CD4-positive, alpha-beta T cell treated with Interleukin-17A for 4 hours (primary cell): ENCODE measurements around the gene VTI1A.
"Not testable (repeated sequence)": the region's sequence is repeated elsewhere in the genome, so short reads cannot be mapped to it uniquely, and the experiment has no call there.

Experiments used
- DNase-seq: peaks from one replicate; pipeline ENCODE4 v3.0.0-alpha.2; 2020; ENCODE audit warnings: mixed read lengths

VTI1A gene

DNA sequence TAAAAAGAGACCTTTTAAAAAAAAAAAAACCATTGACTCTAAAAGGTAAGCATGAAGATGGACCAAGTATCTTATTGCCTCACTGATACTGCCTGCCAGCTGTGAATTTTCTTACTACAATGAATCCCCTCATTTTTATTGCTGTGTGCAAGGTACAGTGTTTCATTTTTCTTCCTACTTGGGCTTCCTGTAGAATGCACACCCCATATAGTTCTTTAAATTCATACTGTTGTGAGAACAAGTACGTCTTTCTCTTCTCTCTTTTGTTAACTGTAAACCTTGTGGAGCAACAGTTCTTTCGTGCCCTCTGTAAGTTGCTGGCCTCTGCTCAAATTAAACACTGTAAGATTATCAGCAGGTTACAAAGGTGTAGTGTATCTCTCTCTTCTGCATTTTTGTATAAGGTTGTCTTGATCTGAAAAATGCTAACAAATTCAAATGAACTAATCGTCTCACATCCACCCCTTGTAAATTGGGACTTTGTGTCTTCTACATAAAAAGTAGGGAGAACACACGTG is 105.6 kb downstream of the VTI1A start:
- DNase-seq = no peak

- DNase-seq = no peak
Measured at GRCh38 chr10:112553315-112553714, 106.3 kb downstream of the VTI1A start.

- DNase-seq = no peak
Measured at GRCh38 chr10:112554263-112554662, 107.2 kb downstream of the VTI1A start.

- no peak for DNase-seq
Measured at GRCh38 chr10:112557197-112557596, 110.2 kb downstream of the VTI1A start.

DNA sequence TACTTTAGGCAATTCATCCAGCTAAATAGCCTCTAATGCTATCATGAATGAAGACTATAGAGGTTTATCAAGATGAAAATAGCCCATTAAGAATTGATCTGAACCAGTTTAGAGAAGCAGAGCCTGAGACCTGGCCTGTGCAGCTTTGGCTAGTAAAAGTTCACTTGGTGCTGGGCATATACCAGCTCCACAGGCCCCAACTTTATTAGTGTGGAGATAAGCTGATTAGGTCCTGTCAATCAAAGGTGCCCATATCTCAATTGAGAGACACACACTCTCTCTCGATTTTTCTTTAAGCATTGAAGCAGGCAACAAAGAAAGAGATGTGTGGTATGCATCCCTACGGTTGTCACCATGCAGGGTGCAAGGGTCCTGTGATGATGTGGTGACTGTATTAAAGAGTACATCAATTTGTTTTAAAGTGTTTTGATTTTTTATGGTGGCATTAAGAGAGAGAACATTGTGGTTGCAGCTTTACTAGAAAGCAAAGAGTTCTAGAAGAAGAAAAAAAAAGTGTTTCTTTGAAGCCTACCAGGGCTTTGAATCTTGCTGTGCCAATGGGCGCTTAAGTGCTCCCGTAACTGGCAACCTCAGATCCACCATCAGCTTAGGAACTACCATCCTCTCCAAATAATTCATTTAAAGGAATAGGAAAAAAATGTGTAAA is 111.6 kb downstream of the VTI1A start:
- no peak for DNase-seq

DNA sequence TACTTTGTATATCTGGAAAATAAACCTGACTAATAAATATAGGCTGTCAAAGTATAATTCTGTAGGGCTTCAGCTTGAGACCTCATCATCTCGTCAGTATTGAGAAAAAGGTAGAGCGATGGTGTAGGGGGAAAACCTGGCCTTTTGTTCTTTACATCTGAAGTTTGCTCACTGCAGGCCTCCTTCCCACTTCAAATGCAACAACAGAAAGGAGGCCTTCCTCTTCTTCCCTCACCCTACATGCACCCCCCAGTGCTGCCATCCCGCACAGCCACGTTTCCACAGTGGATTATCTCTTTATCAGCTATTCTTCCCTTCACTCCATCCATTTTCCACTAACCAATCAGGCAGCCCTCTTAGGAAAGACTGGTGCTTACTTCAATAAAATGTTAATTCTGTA is 112.3 kb downstream of the VTI1A start:
- DNase-seq = no peak

- no peak for DNase-seq
Measured at GRCh38 chr10:112562122-112562521, 115.1 kb downstream of the VTI1A start.

- DNase-seq = no peak
Measured at GRCh38 chr10:112562809-112563663, 116.0 kb downstream of the VTI1A start.

- no peak for DNase-seq
Measured at GRCh38 chr10:112564337-112564736, 117.3 kb downstream of the VTI1A start.

- DNase-seq = no peak
Measured at GRCh38 chr10:112565434-112566053, 118.5 kb downstream of the VTI1A start.

DNA sequence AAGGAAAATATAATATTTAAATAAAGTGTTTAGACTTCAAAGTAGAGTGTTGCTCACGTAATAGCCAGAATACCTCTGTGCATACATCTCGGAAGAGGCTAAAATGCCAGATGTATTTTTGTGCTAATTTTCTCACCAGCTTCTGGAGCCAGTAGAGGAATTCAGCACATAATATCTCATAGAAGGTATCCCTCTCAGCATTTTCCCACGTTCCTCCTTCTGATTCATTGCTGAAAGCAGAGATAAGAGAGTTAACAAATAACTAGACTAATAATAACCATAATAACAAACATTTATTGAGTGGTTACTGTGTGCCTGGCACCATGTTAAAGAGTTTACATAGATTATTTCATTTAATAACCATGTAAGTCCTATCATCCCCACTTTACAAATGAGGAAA is 123.6 kb downstream of the VTI1A start:
- DNase-seq = no peak

DNA sequence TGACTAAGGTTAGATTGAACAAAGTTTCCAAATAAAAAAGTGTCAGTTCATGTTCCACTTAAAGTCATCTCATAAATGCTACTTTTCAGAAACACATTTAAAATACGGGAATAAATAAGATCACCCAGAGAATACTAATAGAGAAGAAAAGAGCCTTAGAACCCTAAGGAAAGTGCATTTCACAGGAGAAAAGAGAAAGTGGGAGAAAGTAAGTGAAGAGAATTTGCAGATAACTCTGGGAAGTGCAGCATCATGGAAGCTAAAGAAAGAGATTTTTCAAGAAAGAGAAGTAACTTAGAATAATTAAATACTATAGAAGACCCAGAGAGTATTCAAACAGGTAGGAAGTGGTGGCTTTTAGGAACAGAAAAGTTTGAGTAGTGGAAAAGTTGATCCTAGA is 132.6 kb downstream of the VTI1A start:
- no peak for DNase-seq

DNA sequence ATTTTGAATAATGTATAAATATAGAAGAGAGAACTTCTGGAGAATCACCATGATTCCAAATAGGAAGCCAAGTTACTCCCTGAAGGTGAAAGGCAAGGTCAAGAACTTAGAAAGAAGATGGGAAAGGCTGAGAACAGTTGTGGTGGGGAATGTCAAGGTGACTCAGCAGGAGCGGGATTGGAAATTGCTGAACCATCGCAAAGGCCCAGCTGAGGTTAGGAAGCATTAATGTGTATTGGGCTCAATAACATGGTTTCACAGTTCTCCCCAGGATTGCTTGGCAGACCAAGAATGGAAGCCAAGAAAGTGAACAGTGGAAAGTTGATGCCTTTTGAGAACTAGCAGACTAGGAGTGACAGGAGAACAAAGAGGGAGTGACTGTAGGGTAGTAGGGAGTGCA is 133.3 kb downstream of the VTI1A start:
- no peak for DNase-seq

DNA sequence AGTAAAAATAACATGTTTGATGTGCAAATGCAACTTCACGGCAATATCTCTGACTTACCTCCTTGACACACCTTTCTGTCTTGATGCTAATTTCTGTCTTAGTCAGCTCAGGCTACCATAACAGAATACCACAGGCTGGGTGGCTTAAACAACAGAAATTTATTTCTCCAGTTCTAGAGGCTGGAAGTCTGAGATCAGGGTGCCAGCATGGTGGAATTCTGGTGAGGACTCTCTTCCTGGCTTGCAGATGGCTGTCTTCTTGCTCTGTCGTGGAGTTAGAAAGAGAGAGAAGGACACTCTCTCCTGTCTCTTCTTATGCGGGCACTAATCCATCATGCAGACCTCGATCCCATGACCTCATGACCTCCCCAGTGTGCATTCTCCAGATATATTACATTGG is 134.9 kb downstream of the VTI1A start:
- no peak for DNase-seq

GRCh38 chr10:112583236-112583939 is 136.4 kb downstream of the VTI1A start:
- no peak for DNase-seq

GRCh38 chr10:112584276-112584675 is 137.3 kb downstream of the VTI1A start:
- DNase-seq = no peak

DNA sequence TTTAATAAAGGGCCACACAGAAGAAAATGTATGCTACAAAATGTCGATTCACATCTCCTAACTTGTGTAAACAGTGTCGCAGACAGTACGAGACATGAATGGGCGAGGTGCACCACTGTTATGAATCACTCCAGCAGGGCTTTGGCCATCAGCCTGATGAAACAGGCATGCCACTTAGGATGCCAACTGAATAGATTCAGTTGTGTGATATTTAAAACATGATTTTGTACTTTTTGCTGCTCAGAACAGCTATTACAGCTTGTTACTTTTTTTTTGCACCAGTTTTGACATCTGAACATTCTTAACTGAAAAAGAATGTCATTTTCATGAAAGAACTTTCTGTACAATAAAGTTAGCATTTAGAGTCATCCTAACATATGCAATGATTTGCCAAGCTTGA is 138.1 kb downstream of the VTI1A start:
- DNase-seq = no peak

DNA sequence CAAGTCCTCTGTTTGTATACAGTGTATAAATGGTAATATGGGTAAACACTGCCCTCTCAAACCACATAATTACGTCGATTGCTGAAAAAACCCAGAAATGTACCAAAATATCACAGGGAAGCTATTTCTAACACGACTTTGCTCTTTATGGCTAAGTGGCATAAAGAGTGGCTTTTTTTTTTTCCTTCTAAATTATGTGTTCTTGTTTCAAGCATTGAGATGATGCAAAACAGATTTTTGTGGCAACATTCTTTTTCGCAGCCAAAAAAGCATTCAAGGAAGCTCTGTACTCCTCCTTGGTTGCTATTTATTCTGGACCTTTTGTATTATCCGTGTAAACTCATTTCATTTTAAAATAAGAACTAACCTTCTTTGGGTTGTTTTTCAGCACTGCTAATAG is 138.9 kb downstream of the VTI1A start:
- no peak for DNase-seq

GRCh38 chr10:112587729-112588128 is 140.7 kb downstream of the VTI1A start:
- DNase-seq = no peak

DNA sequence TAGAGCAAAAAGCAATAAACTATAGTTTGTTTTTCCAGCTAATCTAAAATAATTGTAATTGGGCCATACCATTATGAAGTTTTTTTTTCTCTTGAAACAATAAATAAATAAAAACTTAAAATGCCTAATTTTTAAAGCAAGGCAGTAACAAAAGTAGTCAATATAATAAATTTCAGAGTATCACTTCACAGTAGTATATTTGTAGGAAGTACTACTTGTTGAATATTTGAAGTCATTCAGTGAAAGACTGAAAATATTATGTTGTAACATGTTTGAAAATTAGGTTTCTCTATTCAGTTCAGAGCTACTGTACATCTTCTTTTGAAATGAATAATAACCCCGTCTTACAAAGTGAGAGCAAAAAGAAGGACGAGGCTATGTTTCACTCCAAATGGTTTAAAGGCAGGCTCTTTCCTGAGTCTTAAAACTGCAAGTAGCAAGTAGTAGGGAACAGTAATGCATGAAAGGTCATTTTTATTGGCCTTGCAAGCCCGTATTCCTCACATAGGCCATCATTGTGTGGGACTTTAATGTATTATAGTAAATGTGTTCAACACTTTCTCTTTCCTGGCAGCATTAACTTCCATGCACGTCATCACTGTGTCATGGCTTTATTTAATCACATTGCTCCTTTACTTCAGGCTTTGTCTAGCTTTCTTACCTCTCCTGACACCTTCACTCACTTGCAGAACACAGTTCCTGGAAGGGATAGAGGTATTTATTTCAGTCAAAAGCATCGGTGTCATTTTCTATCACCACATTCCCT is 141.4 kb downstream of the VTI1A start:
- no peak for DNase-seq

DNA sequence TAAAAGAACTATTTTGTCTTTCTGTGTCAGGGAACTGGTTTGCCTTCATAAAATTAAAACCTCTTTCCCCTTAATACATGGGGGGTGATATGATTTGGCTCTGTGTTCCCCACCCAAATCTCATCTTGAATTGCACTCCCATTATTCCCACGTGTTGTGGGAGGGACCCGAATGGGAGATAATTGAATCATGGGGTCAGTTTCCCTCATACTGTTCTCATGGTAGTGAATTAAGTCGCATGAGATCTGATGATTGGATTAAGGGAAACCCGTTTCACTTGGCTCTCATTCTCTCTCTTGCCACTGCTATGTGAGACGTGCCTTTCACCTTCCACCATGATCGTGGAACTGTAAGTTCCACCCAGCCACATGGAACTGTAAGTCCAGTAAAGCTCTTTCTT is 142.1 kb downstream of the VTI1A start:
- DNase-seq = no peak

- DNase-seq = not testable (repeated sequence)
Measured at GRCh38 chr10:112590786-112591185, 143.8 kb downstream of the VTI1A start.
